Parathyroid adenoma (tissue), 2 donors: Measurements from ENCODE around the gene ANKRD35.
"Not testable (repeated sequence)": the region's sequence is repeated elsewhere in the genome, so short reads cannot be mapped to it uniquely, and the experiment has no call there.

Experiments
- H2AFZ ChIP-seq: fragments of 300-600 bp; sonication (generic); one replicate; pipeline ENCODE4 v1.7.0; 2017; ENCODE audit warnings: antibody characterized with exemption, mild to moderate bottlenecking
- H3K27ac ChIP-seq: fragments of 300-600 bp; sonication (generic); one replicate; pipeline ENCODE4 v1.7.0; 2017
- H3K27me3 ChIP-seq: fragments of 300-600 bp; sonication (generic); one replicate; pipeline ENCODE4 v1.7.0; 2017; ENCODE audit warnings: low read length; ENCODE audit not compliant: control insufficient read depth, insufficient read depth
- H3K36me3 ChIP-seq: fragments of 300-600 bp; sonication (generic); one replicate; pipeline ENCODE4 v1.7.0; 2017; ENCODE audit warnings: low read length; ENCODE audit not compliant: control insufficient read depth, insufficient read depth
- H3K4me1 ChIP-seq: fragments of 300-600 bp; sonication (generic); one replicate; pipeline ENCODE4 v1.7.0; 2017; ENCODE audit warnings: control low read depth
- H3K4me2 ChIP-seq: fragments of 300-600 bp; sonication (generic); one replicate; pipeline ENCODE4 v1.7.0; 2017; ENCODE audit warnings: low read length
- H3K4me3 ChIP-seq: fragments of 300-600 bp; sonication (generic); one replicate; pipeline ENCODE4 v1.7.0; 2017; ENCODE audit warnings: low read depth, low read length
- H3K79me2 ChIP-seq: fragments of 300-600 bp; sonication (generic); one replicate; pipeline ENCODE4 v1.7.0; 2017; ENCODE audit warnings: control low read depth
- H3K9ac ChIP-seq: fragments of 300-600 bp; sonication (generic); one replicate; pipeline ENCODE4 v1.7.0; 2017; ENCODE audit warnings: mild to moderate bottlenecking
- H3K9me3 ChIP-seq: fragments of 300-600 bp; sonication (generic); one replicate; pipeline ENCODE4 v1.7.0; 2017; ENCODE audit warnings: low read length; ENCODE audit not compliant: control insufficient read depth
- TF ChIP-seq, protein P1 (sequence below): fragments of 300-600 bp; sonication (generic); IDR thresholded peaks from one replicate; pipeline ENCODE4 v1.7.0; 2017; ENCODE audit warnings: antibody characterized with exemption, mild to moderate bottlenecking
- donor health status: primary hyperparathyroidism.

The ANKRD35 gene

GRCh38 chr1:145827966-145828365 is 57.7 kb downstream of the ANKRD35 start:
- Histone ChIP-seq H3K4me2 (no peak overlapping the region), H3K79me2 (peaks cover 2% of the 10 kb centered on the region), H3K27me3 (no peaks in the 10 kb centered on the region), H2AFZ (no peak overlapping the region), H3K36me3 (no peaks in the 10 kb centered on the region), H3K27ac (no peak overlapping the region), H3K9me3 (no peaks in the 10 kb centered on the region), H3K4me3 (no peak overlapping the region), H3K9ac (no peak overlapping the region), H3K4me1 (no peaks in the 10 kb centered on the region)
- TF ChIP-seq, protein P1, sequence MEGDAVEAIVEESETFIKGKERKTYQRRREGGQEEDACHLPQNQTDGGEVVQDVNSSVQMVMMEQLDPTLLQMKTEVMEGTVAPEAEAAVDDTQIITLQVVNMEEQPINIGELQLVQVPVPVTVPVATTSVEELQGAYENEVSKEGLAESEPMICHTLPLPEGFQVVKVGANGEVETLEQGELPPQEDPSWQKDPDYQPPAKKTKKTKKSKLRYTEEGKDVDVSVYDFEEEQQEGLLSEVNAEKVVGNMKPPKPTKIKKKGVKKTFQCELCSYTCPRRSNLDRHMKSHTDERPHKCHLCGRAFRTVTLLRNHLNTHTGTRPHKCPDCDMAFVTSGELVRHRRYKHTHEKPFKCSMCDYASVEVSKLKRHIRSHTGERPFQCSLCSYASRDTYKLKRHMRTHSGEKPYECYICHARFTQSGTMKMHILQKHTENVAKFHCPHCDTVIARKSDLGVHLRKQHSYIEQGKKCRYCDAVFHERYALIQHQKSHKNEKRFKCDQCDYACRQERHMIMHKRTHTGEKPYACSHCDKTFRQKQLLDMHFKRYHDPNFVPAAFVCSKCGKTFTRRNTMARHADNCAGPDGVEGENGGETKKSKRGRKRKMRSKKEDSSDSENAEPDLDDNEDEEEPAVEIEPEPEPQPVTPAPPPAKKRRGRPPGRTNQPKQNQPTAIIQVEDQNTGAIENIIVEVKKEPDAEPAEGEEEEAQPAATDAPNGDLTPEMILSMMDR = no peak

- Histone ChIP-seq H3K4me1 (no peaks in the 10 kb centered on the region), H3K79me2 (peaks cover 2% of the 10 kb centered on the region), H3K27ac (no peak overlapping the region), H3K4me2 (no peak overlapping the region), H2AFZ (no peak overlapping the region), H3K36me3 (no peaks in the 10 kb centered on the region), H3K27me3 (no peaks in the 10 kb centered on the region), H3K4me3 (no peak overlapping the region), H3K9me3 (no peaks in the 10 kb centered on the region), H3K9ac (no peak overlapping the region)
- TF ChIP-seq, protein P1 = no peak
These were observed 59.6 kb downstream of the ANKRD35 start for GRCh38 chr1:145826030-145826429.

- TF ChIP-seq, protein P1 = no peak
- no peaks in the 10 kb centered on the region for H3K4me1 ChIP-seq
- no peaks in the 10 kb centered on the region for H3K36me3 ChIP-seq
- H3K4me3 ChIP-seq = peak overlapping the region; percentile 75
- H3K27me3 ChIP-seq = no peaks in the 10 kb centered on the region
- peak overlapping the region; percentile 88 for H3K4me2 ChIP-seq
- H2AFZ ChIP-seq = peak overlapping the region; percentile 79
- peak overlapping the region; percentile 86 for H3K27ac ChIP-seq
- no peaks in the 10 kb centered on the region for H3K9me3 ChIP-seq
- no peak overlapping the region for H3K9ac ChIP-seq
- H3K79me2 ChIP-seq = peaks cover 2% of the 10 kb centered on the region
These were observed 61.2 kb downstream of the ANKRD35 start for GRCh38 chr1:145824499-145824842.

- Histone ChIP-seq H3K27me3 (no peaks in the 10 kb centered on the region), H3K9ac (peak within 1 kb of the TSS; percentile 8), H2AFZ (peak within 1 kb of the TSS; percentile 79)
These were observed 61.8 kb downstream of the ANKRD35 start, which contains the start of the genes POLR3C and RNF115 for GRCh38 chr1:145823565-145824498. Gene POLR3C (plus strand): TSS chr1:145824200. CDS start chr1:145825777, 1,577 bp downstream. Gene RNF115 (minus strand): TSS chr1:145824095. CDS start chr1:145823873, 222 bp downstream.

GRCh38 chr1:145822779-145823331 is 62.8 kb downstream of the ANKRD35 start:
- not testable (repeated sequence) for H3K4me1 ChIP-seq, H3K79me2 ChIP-seq, H3K27ac ChIP-seq, H2AFZ ChIP-seq, H3K4me2 ChIP-seq, H3K36me3 ChIP-seq, H3K9ac ChIP-seq, H3K4me3 ChIP-seq, H3K9me3 ChIP-seq, H3K27me3 ChIP-seq

More at GRCh38 chr1:145823565-145824498, 61.8 kb downstream of the ANKRD35 start, which contains the start of the genes POLR3C and RNF115:
- peak within 1 kb of the TSS; percentile 75 for H3K4me3 ChIP-seq
- H3K27ac ChIP-seq = peak within 1 kb of the TSS; percentile 86
- H3K36me3 ChIP-seq = no peaks in the 10 kb centered on the region
- TF ChIP-seq, protein P1 = no peak
- H3K4me2 ChIP-seq = peak within 1 kb of the TSS; percentile 88
- peaks cover 2% of the 10 kb centered on the region for H3K79me2 ChIP-seq
- no peaks in the 10 kb centered on the region for H3K9me3 ChIP-seq
- H3K4me1 ChIP-seq = no peaks in the 10 kb centered on the region

GRCh38 chr1:145818095-145818494 is 67.6 kb downstream of the ANKRD35 start:
- H3K4me1 ChIP-seq, H3K27ac ChIP-seq, H3K9me3 ChIP-seq, H3K79me2 ChIP-seq, H2AFZ ChIP-seq, H3K27me3 ChIP-seq, H3K36me3 ChIP-seq, H3K9ac ChIP-seq, H3K4me2 ChIP-seq, H3K4me3 ChIP-seq: not testable (repeated sequence)
